ENCODE measurements around the gene ZNF219. TPM values are rescaled to one million over a fixed set of nuclear protein-coding genes. Genes with fewer than 3 reads are reported as not detected.

ZNF219 gene
- total and polyA plus RNA-seq, 2 of the 13 experiments (the other 11 are each of a cell fraction or from before 2014, with no cell fraction given): 34.5 to 36.6 TPM

DNA sequence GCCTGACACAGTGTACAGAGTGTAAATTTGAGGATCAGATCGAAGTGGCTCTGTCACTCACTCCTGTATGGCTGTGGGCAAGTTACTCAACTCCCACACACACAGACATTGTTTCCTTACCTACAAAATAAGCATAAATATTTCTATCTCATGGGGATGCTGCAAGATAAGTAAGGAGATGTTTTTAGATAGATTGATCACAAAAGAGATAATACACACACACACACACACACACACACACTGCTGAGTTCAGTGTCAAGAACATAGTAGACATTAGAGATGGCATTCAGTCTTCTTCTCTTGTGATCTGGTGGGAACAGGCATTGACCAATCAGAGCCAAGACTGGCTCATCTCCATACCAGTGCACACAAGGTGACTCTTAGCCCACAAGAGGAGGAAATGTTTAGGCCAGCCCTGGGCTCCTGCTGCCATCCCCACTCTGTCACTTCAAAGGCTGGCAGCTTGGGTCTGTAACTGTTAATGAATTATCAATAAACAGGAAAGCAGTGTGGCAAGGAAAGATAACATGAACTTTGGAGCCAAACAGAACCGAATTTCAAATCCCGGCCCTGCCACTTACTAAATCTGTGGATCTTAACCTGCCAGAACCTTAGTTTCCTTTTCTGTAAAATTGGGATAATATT is 44.2 kb downstream of the ZNF219 start (continued):
- TF ChIP-seq, protein P1, sequence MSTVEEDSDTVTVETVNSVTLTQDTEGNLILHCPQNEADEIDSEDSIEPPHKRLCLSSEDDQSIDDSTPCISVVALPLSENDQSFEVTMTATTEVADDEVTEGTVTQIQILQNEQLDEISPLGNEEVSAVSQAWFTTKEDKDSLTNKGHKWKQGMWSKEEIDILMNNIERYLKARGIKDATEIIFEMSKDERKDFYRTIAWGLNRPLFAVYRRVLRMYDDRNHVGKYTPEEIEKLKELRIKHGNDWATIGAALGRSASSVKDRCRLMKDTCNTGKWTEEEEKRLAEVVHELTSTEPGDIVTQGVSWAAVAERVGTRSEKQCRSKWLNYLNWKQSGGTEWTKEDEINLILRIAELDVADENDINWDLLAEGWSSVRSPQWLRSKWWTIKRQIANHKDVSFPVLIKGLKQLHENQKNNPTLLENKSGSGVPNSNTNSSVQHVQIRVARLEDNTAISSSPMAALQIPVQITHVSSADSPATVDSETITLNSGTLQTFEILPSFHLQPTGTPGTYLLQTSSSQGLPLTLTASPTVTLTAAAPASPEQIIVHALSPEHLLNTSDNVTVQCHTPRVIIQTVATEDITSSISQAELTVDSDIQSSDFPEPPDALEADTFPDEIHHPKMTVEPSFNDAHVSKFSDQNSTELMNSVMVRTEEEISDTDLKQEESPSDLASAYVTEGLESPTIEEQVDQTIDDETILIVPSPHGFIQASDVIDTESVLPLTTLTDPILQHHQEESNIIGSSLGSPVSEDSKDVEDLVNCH (CRISPR knock-in tag; IDR thresholded peaks at IDR 0.05): no peak
- TF ChIP-seq ISX (CRISPR knock-in tag; conservative IDR thresholded peaks at IDR 0.05): no peak
- no peak for TF ChIP-seq ATRX (CRISPR knock-in tag; IDR thresholded peaks at IDR 0.05; ENCODE audit: borderline replicate concordance)
- TF ChIP-seq ZNF136 (CRISPR knock-in tag; IDR thresholded peaks at IDR 0.05; ENCODE audit: low read depth): no peak
- TF ChIP-seq ZSCAN30 (CRISPR knock-in tag; IDR thresholded peaks at IDR 0.05): no peak
- TF ChIP-seq, protein P2, sequence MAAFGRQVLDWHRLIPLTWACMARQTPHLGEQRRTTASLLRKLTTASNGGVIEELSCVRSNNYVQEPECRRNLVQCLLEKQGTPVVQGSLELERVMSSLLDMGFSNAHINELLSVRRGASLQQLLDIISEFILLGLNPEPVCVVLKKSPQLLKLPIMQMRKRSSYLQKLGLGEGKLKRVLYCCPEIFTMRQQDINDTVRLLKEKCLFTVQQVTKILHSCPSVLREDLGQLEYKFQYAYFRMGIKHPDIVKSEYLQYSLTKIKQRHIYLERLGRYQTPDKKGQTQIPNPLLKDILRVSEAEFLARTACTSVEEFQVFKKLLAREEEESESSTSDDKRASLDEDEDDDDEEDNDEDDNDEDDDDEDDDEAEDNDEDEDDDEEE (CRISPR knock-in tag; IDR thresholded peaks at IDR 0.05): peak; percentile 76; the same call in 1 of the 2 replicates
- no peak for TF ChIP-seq MTF1 (CRISPR knock-in tag; IDR thresholded peaks at IDR 0.05)
- no peak; the same call in 1 of the 2 replicates for TF ChIP-seq ZNF792 (CRISPR knock-in tag; IDR thresholded peaks at IDR 0.05)
- TF ChIP-seq NPAS2 (CRISPR knock-in tag; IDR thresholded peaks at IDR 0.05; ENCODE audit: borderline replicate concordance): no peak
- no peak for TF ChIP-seq ATF7-NPFF (CRISPR knock-in tag; IDR thresholded peaks at IDR 0.05; ENCODE audit: low read depth)
- TF ChIP-seq ZNF772 (CRISPR knock-in tag; IDR thresholded peaks at IDR 0.05): peak; percentile 62
- 0 out of 2 replicates have a peak, but pooled peaks have one; percentile 18 for TF ChIP-seq ZNF446 (CRISPR knock-in tag; IDR thresholded peaks at IDR 0.05)
- TF ChIP-seq MATR3 (CRISPR knock-in tag; IDR thresholded peaks at IDR 0.05): no peak
- no peak for TF ChIP-seq HNRNPK (IDR thresholded peaks at IDR 0.05; ENCODE audit: low read depth, low read length, poor library complexity, severe bottlenecking)
- no peak for TF ChIP-seq ZNF577 (CRISPR knock-in tag; IDR thresholded peaks at IDR 0.05; ENCODE audit: borderline replicate concordance, low read depth)
- no peak for TF ChIP-seq SUZ12 (IDR thresholded peaks at IDR 0.05; ENCODE audit: low read depth, low read length)
- no peak for TF ChIP-seq SIN3B (IDR thresholded peaks at IDR 0.05; ENCODE audit: low read length)
- TF ChIP-seq KLF9 (CRISPR knock-in tag; IDR thresholded peaks at IDR 0.05; ENCODE audit: low read depth): no peak
- TF ChIP-seq, protein P3, sequence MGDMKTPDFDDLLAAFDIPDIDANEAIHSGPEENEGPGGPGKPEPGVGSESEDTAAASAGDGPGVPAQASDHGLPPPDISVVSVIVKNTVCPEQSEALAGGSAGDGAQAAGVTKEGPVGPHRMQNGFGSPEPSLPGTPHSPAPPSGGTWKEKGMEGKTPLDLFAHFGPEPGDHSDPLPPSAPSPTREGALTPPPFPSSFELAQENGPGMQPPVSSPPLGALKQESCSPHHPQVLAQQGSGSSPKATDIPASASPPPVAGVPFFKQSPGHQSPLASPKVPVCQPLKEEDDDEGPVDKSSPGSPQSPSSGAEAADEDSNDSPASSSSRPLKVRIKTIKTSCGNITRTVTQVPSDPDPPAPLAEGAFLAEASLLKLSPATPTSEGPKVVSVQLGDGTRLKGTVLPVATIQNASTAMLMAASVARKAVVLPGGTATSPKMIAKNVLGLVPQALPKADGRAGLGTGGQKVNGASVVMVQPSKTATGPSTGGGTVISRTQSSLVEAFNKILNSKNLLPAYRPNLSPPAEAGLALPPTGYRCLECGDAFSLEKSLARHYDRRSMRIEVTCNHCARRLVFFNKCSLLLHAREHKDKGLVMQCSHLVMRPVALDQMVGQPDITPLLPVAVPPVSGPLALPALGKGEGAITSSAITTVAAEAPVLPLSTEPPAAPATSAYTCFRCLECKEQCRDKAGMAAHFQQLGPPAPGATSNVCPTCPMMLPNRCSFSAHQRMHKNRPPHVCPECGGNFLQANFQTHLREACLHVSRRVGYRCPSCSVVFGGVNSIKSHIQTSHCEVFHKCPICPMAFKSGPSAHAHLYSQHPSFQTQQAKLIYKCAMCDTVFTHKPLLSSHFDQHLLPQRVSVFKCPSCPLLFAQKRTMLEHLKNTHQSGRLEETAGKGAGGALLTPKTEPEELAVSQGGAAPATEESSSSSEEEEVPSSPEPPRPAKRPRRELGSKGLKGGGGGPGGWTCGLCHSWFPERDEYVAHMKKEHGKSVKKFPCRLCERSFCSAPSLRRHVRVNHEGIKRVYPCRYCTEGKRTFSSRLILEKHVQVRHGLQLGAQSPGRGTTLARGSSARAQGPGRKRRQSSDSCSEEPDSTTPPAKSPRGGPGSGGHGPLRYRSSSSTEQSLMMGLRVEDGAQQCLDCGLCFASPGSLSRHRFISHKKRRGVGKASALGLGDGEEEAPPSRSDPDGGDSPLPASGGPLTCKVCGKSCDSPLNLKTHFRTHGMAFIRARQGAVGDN (CRISPR knock-in tag; IDR thresholded peaks at IDR 0.05): no peak; the same call in 1 of the 2 replicates
- TF ChIP-seq ZNF709 (CRISPR knock-in tag; IDR thresholded peaks at IDR 0.05): peak; percentile 89
- 0 out of 2 replicates have a peak, but pooled peaks have one; percentile 36 for TF ChIP-seq GZF1 (CRISPR knock-in tag; IDR thresholded peaks at IDR 0.05)
- TF ChIP-seq ZBTB3 (CRISPR knock-in tag; IDR thresholded peaks at IDR 0.05; ENCODE audit: borderline replicate concordance, low read depth): peak; percentile 95; the same call in 1 of the 2 replicates

All from HepG2 (cell line).